GM19372 (cell line): ENCODE measurements around the gene FADS6.
"Not testable (repeated sequence)": the region's sequence is repeated elsewhere in the genome, so short reads cannot be mapped to it uniquely, and the experiment has no call there.

Experiments
- ATAC-seq: cut with Tn5 transposase; IDR thresholded peaks from one replicate; pipeline ENCODE4 v1.9.1; 2021; ENCODE audit warnings: mild to moderate bottlenecking, low read depth, moderate library complexity; ENCODE audit not compliant: unreplicated experiment

FADS6 gene

DNA sequence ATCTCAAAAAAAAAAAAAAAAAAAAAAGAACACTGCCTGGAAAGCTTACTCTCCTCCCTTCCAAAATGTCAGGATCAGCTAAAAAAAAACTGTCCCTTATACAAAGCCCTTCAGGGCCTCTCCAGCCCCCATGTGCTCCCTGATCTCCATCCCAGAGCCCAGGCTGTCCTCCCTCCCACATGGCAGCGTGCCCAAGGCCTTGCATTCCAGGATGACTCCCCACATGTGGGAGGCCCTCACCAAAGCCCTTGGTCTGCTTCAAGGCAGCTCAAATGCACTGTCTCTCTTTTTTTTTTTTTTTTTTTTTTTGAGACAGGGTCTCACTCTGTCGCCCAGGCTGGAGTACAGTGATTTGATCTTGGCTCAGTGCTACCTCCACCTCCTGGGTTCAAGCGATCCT lies 22.9 kb downstream of the FADS6 start:
- no peak for ATAC-seq

DNA sequence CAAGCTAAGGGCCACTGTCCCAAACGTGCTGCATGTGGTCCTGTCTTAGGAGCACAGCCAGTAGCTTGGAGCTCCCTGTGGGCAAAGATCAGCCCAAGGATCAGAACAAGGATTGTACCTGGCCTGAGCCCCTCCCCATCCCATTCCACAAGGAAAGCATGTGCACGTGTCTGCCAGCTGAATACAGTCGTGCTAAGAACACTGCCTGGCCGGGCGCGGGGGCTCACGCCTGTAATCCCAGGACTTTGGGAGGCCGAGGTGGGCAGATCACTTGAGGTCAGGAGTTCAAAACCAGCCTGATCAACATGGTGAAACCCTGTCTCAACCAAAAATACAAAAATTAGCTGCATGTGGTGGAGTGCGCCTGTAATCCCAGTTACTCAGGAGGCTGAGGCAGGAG lies 23.4 kb downstream of the FADS6 start:
- ATAC-seq, result not testable (repeated sequence)

DNA sequence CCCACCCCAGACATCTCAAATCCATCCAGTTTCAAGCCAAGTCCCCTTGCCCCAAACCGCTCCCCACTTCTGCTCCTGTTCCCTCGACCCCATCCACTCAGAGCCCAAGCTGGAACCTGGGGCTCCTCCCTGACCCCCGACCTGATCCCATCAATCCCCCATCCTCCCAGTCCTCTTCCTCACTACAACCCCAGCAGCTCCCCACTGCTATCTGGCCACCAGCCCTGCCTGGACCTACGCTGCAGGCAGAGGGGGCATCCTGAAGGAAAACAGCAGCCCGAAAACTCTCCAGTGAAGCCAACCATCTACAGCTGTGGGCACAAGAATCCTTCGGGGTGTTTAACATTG lies 24.6 kb downstream of the FADS6 start:
- ATAC-seq, result no peak

DNA sequence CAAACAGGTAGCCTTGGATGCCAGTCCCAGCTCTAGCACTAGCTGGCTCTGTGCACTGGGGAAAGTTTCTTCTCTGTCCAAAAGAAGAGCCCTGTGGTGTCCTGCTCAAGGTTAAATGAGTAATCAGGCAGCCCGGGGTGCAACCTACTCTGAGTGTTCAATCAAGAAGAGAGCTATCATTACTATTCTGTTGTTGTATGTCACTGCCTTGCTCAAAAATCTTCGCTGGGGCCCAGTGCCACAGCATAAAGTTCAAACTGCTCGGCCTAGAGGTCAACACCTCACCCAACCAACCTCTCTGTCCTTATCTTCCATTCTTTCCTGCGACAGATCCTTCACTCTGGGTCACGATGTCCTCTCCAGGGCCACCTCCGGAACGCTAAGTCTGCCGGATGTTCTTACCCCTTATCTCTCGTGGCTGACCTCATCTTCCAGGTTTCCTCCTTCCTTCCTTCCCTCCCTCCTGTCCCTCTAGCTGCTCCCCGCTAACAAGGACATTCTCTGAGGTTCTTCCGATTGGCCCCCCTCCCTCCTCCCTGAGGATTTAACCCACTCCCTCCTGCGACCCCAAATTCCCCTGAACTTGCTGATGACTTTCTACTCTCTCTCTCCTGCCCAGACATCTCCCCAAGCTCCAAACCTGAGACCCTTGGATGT lies 25.1 kb downstream of the FADS6 start:
- no peak for ATAC-seq

DNA sequence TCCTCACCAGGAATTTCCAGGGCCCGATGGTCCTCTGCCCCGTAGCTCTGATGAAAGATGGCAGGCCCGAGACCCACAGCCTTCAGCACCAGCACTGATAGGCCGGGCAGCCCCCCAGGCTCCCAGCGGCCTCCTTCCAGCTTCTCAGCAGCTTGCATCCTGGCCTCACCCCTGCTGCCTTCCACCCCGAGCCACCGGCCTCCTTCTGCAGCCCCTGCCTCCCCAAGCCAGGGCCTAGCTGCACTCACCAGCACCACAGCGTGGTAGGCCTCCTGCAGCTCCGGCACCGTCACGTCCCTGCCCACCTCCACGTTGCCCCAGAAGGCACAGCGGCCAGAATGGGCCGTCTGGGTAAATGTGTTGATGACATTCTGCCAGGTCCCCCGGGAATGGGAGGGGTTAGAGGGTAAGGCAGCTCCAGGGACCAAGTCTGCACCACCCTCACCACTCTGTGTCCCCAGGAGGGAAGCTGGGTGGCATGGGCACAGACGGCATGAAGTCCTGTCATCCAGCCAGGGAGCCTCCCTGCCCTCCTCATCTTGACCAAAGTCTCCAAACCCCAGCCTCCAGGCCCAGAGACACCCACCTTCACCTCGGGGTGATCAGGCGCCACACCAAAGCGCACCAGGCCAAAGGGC lies 27.1 kb downstream of the FADS6 start:
- ATAC-seq, result no peak

DNA sequence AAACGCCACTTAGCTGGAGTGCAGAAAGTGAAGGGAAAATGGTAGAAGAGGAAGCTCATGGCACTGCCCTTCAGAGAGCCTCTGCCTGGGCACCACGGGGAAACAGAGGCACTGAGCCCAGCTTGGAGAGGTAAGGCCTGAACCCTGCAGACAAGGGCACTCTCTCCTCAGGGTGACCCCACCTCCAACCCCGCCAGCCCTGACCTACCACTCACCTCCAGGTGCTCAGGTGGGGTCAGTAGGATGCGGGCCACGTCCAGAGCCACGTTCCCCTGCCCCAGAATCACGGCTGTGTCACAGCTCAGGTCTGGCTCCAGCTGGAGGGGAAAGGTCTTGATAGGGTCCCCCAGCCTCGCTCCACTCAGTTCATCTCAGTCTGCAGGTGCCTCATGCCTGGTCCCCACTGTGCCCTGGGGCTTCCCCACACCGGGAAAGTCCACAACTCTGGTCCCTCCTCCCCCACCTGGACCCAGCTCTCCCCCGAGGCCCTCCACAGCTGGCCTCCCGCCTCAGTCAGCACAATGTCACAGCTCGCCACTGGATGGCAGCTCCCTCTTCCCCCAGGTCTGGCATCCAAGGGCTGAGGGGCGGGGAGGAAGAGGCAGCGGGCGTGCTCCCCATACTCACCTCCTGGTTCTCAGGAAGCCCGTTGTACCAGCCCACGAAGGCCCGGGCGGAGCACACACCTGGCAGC lies 27.8 kb downstream of the FADS6 start:
- no peak for ATAC-seq

DNA sequence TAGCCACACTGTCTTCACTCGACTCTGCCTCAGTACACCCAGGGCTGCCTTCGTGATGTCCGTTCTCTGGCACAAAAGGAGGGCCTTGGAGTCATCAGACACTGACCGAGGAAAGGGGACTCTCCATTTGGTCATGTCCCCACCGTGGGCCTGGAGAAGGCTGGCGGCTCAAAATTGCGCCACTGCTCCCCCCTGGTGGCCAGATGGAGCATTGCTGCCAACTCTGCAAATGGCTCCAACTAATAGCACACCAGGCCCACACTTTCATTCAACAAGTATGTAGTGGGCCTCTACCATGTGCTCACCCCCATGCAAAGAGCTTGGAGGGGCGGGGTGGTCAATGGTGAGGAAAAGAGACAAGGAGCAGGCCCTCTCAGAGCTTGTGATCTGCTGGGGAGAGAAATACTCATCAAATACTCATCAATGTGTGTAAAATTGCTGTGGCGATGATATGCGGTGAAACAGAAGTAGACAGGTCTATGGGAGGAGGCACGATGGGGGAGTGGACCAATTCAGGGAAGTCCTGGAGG lies 28.5 kb downstream of the FADS6 start:
- no peak for ATAC-seq

DNA sequence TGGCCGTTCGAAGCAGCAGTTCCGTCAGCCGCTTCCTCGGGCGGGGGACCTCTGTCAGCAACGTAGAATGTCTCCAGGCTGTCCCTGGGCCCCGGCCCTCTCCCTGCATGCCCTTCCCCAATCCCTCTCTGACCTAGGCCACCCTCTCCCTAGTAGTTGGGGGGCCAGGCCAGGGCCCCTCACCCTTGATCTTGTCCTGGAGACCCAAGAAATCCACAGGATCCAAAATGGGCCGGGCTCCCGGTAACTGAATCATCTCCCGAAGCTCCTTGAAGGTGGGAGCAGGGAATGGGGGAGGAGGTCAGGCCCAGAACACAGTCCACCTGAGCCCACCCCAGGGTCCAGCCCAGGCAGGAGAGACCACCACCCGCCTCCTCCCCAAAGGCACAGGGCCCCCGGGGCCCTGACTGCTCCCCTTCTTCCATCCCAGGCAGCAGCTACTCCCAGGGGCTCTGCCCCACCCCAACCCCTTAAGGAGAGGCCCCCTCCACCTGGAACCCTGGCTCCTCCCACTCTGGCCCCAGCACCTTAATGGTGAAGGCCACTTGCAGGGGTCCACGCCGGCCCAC lies 29.1 kb downstream of the FADS6 start:
- ATAC-seq, result no peak

DNA sequence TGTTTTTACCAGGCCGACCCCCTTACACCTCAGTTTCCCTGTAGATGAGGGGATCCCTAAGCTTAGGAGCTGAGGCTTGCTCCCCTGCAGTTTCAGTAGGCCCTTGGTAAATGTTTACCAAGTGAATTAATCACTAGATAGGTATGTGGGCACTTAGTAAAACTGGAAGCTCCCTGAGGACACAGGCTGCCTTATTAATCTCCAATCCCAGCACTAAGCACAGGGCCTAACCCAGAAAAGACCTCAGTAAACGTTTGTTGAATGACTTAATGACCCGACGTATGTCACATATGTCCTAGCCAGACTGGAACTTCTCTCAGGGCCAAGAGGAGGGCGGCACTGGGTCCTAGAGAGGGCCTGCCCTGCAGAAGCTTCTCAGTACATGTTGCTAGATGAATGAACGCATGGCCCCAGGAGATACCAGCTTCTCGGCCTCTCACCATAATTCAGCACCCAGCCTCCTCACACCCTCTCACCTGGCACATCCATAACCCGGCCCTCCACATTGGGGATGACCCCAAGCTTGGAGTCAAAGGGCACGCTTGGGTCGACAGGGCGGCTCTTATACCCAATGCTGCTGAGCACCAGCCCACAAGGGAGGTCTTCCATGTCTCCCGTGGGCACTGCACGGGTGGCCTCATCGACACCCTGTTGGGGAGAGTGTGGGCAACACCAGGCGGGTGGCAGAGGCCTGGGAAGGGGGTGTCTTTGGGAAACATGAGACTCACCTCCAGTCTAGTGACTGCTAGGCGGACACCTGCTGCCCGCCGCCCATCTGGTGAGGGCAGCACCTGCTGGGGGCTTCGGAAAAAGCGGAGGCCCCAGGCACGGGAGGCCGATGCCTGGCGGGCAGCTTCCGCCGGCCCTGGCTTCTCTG lies 29.8 kb downstream of the FADS6 start:
- ATAC-seq, result no peak

DNA sequence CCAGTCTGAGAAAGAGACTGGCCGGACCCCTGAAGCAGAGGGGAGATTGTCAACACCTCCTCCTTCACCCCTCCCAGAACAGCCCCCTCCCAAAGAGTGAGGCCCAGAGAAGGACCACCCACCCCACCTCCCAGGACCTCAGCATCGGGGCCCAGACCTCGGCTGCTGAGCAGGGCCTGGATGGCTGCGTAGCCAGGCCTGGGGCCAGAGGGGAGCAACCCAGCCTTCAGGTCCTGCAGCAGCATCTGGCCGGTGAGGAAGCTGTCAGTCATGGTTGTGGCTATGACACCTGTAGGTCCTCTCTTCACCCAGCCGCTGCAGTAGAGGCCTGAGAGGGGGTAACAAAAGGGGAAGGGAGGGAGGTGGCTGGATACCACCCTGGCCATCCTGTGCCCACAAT lies 30.5 kb downstream of the FADS6 start:
- ATAC-seq, result no peak

DNA sequence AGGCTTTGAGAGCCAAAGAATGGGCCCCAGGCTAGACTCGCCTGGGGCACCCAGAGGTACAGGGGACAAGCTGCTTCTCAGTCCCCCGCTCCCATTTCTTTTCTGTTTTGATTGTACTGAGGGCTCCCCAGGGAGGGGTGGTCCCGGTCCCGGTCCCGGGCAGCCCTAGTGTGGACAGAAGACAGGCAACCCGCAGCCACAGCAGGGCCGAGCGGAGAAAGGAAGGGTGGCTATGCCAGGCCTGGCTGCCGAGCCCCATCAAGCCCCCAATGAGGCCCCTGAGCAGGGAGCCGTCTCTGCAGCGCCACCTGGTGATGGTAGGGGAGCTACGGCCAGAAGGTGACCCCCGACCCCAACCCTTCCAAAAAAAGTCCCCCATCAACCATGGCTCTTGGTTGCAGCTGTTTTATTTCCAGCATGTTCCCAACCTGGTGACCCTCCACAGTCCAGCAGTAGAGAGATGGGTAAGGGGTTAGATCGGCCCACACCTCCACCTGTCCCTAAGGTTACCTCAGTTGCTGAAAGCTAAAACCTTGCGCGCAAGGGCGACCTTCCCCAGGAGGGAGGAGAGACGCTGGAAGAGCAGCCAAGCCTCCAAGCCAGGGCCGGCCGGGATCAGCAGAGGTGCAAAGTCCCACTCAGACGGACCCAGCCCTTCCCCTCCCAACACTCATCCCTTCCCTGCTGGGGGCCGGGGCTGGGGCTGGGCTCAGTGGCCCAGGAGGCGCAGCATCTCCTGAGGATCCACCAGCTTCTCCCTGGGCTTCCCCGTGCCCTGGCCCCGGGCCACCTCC lies 31.1 kb downstream of the FADS6 start:
- no peak for ATAC-seq

DNA sequence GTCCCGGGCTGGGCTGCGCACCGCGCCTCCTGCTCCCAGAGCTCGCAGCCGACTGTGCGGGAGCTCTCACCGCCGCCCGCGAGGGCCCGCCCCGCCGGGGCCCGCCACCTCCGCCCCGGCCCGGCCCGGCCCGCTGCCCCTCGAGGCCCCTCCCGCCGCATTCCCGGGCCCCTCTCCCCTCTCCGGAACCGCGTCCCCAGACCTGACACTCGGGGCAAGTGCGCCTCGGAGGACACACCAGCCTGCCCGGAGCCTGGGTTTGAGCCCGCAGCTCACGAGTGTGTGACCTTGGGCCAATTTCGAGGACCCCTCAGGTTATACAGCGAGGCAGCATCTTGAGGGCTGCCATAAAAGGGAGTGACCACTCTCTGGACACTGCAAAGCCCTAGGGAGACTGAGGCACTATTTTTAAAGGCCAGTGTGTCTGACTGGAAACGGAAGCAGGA lies 31.7 kb downstream of the FADS6 start:
- no peak for ATAC-seq

DNA sequence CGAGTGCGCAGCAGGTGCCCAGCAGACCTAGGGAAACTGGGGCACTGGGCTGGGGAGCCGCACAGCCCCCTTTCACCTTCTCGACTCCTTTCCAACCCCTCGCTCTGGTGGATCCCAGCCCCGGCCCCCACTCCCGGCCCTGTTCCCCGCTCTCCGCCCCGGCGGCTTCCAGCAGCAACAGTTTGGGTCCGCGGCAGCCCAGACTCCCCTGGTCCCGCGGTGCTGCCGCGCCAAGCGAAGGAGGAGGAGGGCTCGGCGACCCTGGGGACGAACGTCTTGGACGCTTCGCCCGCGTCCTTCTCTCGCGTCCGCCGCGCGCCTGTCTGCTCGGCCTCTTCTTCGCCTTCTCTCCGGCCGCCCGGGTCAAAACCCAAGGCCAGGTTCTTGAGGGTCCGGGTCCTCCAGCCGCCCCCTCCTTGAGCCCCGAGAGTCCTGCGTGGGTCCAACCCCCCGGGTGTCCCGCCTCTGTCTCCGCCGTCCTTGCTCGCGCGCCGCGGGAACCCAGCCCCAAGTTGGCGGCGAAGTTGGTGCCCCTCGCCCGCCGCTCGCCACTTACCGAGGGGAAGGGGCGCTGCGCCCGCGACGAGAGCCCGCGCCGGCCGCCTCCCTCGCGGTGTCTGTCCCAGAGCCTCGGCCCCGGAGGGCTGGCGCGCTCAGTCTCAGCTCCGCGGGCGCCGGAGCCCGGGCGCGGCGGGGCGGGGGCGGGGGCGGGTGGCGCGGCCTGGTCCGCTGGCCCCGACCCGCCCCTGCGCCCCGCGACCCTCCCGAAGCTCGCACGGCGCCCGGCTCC lies 32.4 kb downstream of the FADS6 start:
- ATAC-seq, result no peak

DNA sequence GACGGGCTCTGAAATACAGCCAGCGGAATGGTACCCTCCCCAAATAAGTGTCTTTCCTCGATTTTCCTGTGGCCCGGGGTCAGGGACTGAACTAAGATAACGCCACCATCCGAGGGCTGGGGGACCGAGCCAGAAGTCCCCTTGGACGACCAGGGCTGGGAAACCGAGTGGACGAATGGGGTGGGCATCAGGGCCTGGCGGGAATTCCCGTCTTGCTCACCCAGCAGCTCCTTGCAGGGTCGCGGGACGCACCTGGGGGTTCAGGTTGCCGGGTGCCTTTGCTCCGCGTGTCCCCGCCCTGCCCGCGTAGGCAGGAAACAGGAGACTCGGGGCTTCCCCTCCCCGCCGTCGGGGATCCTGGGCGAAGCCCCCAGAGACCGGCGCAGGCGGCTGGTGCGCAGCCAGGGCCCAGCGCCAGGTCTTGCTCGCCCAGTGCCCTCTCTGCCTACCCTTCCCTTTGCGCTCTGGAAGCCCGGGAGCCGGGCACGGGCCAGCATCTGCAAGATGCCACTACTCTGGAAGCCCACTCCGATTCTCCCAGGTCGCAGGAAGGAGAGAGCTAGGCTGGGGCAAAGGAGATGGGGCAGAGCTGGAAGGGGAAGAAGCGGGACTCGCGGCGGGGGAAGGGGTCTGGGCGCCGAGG lies 33.1 kb downstream of the FADS6 start:
- no peak for ATAC-seq

DNA sequence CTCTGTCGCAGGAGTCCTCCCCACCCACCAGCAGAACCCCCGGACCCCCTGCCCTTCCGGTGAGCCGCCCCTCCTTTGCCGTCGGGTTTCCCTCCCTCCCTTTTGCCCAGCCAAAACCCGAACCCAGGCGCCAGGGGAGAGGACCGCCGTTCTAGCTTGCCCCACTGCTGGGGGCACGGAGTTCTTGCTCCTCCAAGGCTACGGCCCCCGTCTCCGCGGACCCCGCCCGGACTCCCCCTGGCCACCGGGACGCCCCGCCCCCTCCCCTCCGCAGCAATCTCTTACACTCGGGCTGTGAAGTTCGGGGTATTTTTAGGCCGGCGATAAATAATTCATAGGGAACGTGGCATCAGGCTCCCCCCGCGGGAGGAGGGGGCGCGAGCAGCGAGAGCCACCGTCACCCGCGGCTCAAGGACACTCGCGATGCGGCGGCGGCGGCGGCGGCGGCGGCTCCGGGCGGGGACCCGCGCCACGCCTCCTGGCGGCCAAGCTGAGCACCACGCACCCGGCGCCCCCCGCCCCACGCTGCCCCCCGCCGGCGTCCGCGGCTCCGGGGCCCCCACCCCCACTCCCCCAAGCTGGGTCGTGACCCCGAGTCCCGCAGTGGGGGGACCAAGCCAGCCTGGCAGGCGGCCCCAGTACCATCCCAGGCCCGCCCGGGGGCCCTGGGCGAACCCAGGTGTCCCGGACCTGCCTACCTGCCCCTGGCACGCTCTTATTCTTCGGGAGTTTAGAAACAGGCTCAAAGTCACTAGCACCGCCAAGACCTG lies 33.8 kb downstream of the FADS6 start, which contains the start of gene GRIN2C:
GRIN2C (minus strand) TSS at position 427 of the 770 bp plus-strand sequence. CDS start 4,793 bp downstream, outside the sequence.
- no peak for ATAC-seq

DNA sequence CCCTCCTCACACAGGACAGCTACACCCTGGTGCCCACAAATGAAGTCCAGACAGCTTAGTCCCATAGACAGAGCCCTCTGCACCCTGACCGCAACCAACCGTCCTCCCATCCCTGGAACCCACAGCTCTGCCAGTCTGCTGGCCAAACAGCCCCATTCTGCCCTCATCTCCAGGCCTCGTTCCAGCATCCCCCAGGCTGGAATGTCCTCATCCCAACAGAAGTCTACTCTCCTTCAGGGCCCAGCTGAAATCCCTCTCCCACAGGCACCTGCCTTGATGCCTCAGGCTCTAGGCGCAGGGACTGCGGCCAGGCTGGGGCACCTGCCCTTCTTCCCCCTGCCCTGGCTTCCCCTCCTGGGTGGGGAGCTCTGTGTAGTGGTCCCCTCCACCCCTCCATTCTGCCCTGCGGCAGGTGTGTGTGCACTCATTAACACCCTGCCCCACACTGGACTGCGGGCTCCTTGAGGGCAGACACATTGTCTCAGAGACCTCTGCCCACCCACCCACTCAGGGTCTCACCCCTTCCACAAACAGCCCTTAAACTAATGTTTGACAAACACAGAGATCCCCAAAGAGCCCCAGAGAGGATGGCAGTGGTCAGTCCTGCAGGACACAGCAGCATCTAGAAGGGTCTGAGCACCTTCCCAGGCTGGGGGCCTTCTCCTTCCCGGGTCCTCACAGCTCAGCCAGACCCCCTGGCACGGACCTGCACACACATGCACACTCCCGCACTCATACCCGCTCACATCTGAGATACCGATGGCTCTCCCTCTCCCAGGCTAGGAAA lies 34.6 kb downstream of the FADS6 start:
- ATAC-seq, result no peak

DNA sequence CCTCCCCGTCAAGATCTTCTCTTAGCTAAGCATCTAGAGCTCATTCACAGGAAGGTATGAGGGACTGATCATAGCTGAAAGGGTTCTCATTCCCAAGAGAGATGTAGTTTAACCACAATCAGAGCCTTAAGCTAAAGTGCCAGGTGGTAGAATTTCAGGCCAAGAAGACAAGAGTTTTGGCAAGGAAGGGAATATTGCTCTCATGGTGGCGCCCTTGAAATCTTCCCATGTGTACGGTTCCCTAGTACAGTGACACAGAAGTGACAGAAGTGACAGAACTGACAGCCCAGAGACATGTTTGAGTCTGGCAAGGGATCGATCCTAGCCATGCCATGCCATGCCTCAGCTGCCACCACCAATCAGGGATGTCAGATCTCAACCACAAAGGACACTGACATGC lies 36.2 kb downstream of the FADS6 start:
- no peak for ATAC-seq
